HG02759 (cell line): ENCODE results near the gene SLFN12L.
"Not testable (repeated sequence)": the region's sequence is repeated elsewhere in the genome, so short reads cannot be mapped to it uniquely, and the experiment has no call there.

Source experiments
- ATAC-seq: cut with Tn5 transposase; IDR thresholded peaks from one replicate; pipeline ENCODE4 v1.9.1; 2021; ENCODE audit warnings: mild to moderate bottlenecking, moderate library complexity; ENCODE audit not compliant: unreplicated experiment

The SLFN12L gene

DNA sequence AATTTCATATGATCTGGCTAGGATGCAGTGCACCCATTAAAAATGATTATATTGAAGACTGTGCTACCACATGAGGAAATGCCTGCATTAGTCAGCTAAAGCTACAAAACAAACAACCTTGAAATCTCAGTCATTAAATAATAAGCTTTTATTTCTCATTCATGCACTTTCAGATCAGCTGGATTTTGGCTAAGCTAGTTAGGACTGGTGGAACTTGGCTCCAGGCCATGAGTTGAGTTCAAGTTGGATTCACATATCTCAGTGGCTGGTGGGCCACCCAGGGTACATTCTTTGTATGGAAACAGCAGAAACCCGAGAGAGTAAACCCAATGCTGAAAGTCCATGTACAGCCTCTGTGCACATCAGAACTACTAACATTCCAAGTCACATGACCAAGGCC, 6.4 kb upstream of the SLFN12L start:
- no peak for ATAC-seq

- ATAC-seq: no peak
Measured at GRCh38 chr17:35542990-35543389, 5.5 kb upstream of the SLFN12L start.

DNA sequence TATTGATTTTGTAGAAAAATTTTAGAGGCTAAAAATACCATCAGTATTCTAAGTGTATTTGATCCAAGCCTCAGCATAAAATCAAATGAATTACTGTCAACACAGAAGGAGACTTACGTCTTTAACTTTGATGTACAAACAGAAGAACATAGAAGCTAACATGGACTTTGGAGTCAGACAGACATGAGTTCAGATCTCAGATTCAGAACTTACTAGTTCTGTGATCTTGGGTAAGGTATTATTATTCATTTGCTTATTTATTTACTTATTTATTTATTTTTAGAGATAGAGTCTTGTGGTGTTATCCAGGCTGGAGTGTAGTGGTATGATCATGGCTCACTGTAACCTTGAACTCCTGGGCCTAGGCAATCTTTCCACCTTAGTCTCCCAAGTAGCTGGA, 4.0 kb upstream of the SLFN12L start:
- ATAC-seq: no peak

DNA sequence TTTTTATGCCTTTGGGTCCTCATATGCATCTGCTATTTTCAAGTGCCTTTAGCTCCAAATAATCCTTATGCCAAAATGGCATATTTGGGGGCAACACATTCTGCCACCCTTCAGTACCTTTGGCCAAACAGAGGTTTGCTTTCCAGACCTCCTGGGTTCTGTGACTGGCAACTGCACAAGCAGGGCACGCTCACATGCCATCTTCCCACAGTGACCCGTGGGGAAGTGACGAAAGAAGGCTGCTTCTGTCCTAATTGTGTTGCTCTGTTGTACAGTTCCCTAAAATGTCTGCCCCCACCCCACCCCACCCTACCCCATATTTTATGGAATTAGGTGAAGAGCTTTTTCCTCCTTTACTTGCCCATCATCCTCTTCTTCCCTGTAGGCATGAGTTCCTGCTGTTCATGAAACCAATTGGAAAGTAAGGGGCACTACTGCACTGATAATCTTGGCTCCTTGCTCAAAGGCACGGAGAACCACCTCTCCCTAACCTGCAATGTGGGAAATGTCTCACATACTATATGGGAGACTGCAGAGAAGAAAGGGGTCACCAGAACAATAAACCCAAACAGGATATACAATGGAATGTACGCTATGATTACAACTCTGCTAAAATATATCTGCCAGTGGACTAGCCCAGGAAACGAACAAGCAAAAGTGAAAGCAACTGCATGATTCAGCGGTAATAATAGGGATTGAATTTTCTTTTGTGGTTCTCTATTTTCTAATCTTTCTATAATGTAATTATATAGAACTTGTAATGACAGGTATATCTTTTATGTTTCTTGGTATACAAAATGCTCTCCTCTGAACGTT, 3.3 kb upstream of the SLFN12L start:
- ATAC-seq: no peak

DNA sequence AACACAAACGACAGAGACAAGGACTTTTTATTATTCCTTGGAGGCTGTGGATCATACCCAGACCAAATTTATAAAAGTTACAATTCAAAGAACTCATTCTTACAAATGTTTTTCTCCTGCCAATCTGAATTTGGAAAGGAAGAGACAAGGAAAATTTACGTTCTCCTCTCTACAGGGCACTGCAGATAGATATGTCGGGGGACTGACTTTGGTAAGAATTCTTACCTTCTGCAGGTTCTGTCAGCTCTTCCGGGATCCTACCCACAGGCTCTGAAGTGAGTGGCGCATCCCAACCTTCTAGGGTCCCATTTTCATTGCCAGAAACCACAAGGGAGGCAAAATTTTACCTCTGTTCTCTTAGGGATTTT, 2.2 kb upstream of the SLFN12L start:
- no peak for ATAC-seq

GRCh38 chr17:35536664-35537171, 760 bp downstream of the SLFN12L start:
- ATAC-seq: no peak

- ATAC-seq: not testable (repeated sequence)
Measured at GRCh38 chr17:35535406-35535805, 2.1 kb downstream of the SLFN12L start.

DNA sequence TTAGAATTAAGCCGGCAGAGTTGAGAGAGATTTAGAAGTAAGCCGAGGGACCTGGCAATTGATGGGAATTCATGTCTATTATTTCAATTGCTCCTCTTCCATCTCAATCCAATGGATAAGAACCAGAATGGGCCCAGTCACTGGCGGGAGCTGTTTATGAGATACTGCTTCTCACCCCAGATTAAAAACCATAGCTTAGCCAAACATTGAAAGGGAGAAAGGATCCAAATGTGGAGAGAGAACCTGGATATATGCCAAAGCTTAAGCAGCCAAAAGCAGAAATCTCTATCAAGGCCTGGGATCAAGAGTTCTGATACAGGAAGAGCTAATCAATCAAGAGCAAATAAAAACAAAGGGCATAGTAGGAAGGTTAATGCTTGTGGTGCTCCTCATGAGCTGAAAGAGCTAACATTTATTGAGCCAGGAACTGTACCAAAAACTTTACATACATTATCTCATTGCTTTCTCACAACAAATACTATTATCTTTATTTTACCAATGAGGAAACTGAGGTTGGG, 2.8 kb downstream of the SLFN12L start:
- ATAC-seq: no peak

GRCh38 chr17:35531160-35531559, 6.3 kb downstream of the SLFN12L start:
- ATAC-seq: no peak

GRCh38 chr17:35529866-35530265, 7.6 kb downstream of the SLFN12L start:
- no peak for ATAC-seq

- ATAC-seq: not testable (repeated sequence)
Measured at GRCh38 chr17:35529326-35529725, 8.2 kb downstream of the SLFN12L start.

- no peak for ATAC-seq
Measured at GRCh38 chr17:35523296-35523695, 14.2 kb downstream of the SLFN12L start.

DNA sequence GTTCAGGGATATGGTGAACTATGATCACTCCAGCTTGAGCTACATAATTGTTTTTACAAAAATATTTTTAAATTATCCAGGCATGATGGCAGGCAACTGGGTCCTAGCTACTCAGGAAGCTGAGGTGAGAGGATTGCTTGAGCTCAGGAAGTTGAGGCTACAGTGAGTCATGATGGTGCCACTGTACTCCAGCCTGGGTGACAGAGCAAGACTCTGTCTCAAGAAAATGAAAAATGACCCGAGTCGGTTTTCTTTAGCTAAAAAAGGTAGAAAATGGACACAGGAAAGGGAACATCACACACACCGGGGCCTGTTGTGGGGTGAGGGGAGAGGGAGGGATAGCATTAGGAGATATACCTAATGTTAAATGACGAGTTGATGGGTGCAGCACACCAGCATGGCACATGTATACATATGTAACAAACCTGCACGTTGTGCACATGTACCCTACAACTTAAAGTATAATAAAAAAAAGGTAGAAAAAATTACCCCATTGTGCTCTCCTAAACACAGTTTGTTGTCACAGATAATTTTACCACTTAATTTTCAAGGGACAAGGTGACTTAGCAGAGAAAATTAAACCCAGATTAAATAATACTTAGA, 15.7 kb downstream of the SLFN12L start:
- not testable (repeated sequence) for ATAC-seq

DNA sequence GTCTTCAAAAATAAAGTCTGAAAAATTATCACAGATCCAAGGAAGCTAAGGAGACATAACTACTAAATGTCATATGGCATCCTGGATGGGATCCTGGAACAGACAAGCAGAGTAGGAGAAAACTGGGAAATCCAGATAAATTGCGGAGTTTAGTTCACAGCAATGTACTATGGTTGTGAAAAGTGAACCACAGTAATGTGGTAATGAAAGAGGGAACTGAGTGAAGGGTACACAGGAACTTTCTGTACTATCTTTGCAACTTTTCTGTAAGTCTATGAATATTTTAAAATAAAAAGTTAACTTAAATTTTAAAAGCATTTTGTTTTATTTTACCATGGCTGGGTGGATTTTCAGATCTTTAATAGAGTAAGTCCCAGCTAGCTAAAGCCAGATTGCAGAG, 16.3 kb downstream of the SLFN12L start:
- ATAC-seq: no peak

DNA sequence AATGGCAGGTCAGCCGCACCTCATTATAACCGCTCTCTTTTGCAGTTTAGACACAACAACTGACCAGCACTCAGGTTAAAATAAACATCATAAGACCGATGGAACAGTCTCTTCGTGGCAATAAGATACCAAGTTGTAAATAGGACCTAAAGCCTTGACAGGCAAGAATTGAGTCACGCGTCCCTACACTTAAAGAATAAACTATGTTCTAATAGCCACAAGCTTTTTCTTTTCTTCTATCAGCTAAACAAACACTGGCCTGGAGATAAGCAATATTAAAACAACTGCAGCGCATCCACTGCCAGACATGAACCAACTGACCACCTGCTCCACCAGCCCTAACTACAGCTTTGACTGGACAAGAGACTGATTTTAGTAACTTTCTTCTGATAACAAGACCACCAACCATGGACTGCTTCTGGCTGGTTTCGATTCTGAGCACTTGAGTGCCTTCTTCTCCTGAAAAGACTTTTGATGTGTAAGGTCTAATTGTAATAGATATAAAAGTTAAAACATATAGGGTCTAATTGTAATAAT, 17.5 kb downstream of the SLFN12L start:
- no peak for ATAC-seq

DNA sequence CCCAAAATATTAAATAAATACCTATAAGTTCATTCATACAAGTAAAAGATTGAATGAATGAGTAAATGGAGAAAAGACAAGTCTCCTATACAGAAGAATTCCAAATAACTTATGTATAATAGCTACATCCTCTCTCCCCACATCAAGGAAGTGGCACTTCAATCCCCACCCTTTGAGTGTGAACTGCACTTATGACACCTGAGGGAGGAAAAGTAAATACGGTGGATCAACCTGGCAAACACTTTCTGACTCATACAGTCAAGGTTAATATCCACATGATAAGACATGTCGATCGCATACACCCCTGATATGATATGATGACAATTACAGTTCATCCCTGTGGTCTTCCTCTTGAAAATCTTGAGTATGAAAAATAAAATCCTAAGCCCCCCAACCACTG, 18.0 kb downstream of the SLFN12L start:
- ATAC-seq: no peak

GRCh38 chr17:35518431-35518830, 19.0 kb downstream of the SLFN12L start:
- not testable (repeated sequence) for ATAC-seq

DNA sequence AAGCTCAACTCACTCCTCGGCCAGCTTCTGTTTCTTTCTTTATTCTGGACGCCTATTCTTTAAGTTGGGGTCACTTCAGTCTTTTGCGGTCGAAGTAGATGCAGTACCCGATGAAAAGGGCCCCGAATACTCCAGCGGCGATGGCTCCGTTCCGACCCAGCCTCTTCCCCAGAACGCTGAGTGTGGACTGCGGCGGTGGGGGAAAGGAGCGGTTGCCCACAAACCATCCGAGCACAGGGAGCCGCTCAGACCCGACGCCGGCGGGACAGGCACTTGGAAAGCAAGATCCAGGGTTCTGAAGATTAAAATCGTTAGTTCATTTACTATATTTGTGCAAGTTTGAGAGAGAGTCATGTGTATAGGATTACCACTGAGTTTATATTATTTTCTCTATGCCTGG, 22.5 kb downstream of the SLFN12L start:
- no peak for ATAC-seq

DNA sequence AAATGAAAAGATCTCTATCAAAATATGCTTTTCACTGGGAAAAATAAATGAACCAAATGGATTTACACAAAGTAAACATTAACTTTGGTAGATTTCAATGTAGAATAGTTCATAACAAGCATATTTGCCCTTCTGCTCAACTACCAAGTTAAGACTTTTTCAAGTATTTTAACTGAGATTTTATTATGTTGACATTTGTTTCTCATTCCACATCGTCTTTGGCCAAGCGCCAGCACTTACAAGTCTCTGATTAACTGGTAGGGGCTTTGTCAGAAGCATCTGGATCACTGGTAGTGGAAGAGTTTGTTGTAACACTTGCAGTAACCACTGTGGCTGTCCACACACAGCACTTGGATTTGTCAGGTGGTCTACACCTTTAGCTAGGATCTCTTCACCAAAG, 22.9 kb downstream of the SLFN12L start:
- no peak for ATAC-seq

- ATAC-seq: no peak
Measured at GRCh38 chr17:35510052-35510451, 27.4 kb downstream of the SLFN12L start.

DNA sequence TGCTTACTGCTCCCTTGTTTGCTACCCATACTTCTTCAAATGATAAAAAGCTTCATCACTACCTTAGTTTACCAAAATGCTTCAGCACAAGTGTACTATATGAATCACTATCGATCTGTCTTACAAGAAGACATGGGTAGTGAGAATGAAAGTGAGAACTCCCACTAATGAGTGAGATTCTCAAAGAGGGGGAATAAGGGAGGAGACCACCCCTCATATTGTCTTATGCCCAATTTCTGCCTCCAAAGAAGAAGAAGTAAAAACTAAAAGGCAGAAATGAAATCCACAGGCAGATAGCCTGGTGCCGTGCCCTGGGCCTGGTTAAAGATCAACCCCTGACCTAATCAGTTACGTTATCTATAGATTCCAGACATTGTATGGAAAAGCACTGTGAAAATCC, 29.8 kb downstream of the SLFN12L start:
- ATAC-seq: not testable (repeated sequence)

GRCh38 chr17:35499548-35499947, 37.9 kb downstream of the SLFN12L start:
- ATAC-seq: no peak
